Vagina (tissue), 2 donors: ENCODE results near the gene IL12RB2. TPM values are rescaled to one million over a fixed set of nuclear protein-coding genes. Genes with fewer than 3 reads are reported as not detected.

Experiments used
- DNase-seq, 2 donors: peaks; one replicate each; pipeline ENCODE4 v3.0.0-alpha.2; 2017; ENCODE audit errors: extremely low spot score in 2 of 2
- H3K27ac ChIP-seq: fragments of 200-600 bp; sonication (generic); one replicate; pipeline ENCODE4 v1.5.1; 2019
- H3K27me3 ChIP-seq: fragments of 200-600 bp; sonication (generic); one replicate; pipeline ENCODE4 v1.5.1; 2019
- H3K36me3 ChIP-seq, 2 donors: fragments of 200-600 bp; sonication (generic); one replicate each; pipeline ENCODE4 v1.5.1; 2017 to 2019
- H3K4me1 ChIP-seq: fragments of 200-600 bp; sonication (generic); one replicate; pipeline ENCODE4 v1.5.1; 2019
- H3K4me3 ChIP-seq, 2 donors: fragments of 200-600 bp; sonication (generic); 1 replicate in 1 of 2; 2 replicates in 1 of 2; pipeline ENCODE4 v1.5.1; 2016 to 2019
- H3K9me3 ChIP-seq: fragments of 200-600 bp; sonication (generic); one replicate; pipeline ENCODE4 v1.5.1; 2019
- POLR2A ChIP-seq, 2 donors: fragments of 450-650 bp; IDR thresholded peaks; one replicate each; pipeline ENCODE4 v1.6.1; 2017; ENCODE audit warnings: antibody characterized with exemption in 2 of 2, mild to moderate bottlenecking in 2 of 2, moderate library complexity in 2 of 2
- POLR2AphosphoS5 ChIP-seq, 2 donors: sonication (generic); formaldehyde crosslinking; IDR thresholded peaks; one replicate each; pipeline ENCODE4 v1.9.0; 2017; ENCODE audit warnings: antibody characterized with exemption in 2 of 2, mild to moderate bottlenecking in 2 of 2, low read depth in 1 of 2; ENCODE audit not compliant: insufficient read depth in 1 of 2
- intact Hi-C: fragments of 100-400 bp; cut with DNase I; formaldehyde crosslinking; loops from one replicate; pipeline ENCODE4 v1.15.1; 2023
- total RNA-seq: library from RNA; depleted of rRNA; stranded (reverse); fragments of >200 nt; gene quantifications from one replicate; pipeline ENCODE4 v1.2.3, GENCODE V29; 2016
- TF ChIP-seq, protein P1 (sequence below), 3 experiments: fragments of 450-650 bp in 2 of 3; fragments of 200-600 bp in 1 of 3; sonication (generic) in 1 of 3; IDR thresholded peaks; one replicate each; pipeline ENCODE4 v1.5.1; 2017 to 2019; ENCODE audit warnings: antibody characterized with exemption in 3 of 3, mild to moderate bottlenecking in 2 of 3, moderate library complexity in 2 of 3

IL12RB2 gene
- total RNA-seq, 1 donor from 2014 or later: 0.74 TPM

DNA sequence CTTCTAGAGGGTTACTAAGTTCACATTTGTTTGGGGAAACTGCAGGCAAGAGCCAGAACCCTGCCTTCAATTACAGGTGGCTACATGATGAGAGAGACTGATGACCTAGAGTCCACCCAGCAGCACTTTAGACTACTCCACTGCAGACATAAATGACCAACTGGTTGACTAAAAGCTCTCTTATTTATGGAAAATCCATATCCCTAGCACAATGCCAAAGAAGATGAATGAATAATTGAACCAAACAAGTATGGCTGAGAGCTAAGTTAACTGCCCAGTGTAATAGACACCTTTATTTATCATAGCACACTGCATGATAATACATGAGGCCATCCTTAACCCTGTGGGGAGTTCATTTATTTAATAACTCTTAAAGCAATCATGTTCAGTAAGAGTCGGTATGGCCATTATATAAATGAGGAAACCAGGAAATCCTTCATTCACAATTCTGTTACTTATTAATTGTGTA lies 60.4 kb downstream of the IL12RB2 start:
- TF ChIP-seq POLR2AphosphoS5 (IDR thresholded peaks at IDR 0.05; ENCODE audit: insufficient read depth in 1 of 2, low read depth in 1 of 2) (no peak), POLR2A (IDR thresholded peaks at IDR 0.05) (no peak)
- TF ChIP-seq, protein P1, sequence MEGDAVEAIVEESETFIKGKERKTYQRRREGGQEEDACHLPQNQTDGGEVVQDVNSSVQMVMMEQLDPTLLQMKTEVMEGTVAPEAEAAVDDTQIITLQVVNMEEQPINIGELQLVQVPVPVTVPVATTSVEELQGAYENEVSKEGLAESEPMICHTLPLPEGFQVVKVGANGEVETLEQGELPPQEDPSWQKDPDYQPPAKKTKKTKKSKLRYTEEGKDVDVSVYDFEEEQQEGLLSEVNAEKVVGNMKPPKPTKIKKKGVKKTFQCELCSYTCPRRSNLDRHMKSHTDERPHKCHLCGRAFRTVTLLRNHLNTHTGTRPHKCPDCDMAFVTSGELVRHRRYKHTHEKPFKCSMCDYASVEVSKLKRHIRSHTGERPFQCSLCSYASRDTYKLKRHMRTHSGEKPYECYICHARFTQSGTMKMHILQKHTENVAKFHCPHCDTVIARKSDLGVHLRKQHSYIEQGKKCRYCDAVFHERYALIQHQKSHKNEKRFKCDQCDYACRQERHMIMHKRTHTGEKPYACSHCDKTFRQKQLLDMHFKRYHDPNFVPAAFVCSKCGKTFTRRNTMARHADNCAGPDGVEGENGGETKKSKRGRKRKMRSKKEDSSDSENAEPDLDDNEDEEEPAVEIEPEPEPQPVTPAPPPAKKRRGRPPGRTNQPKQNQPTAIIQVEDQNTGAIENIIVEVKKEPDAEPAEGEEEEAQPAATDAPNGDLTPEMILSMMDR (IDR thresholded peaks at IDR 0.05): no peak
- Histone ChIP-seq H3K4me3 (no peak overlapping the region), H3K4me1 (no peaks in the 10 kb centered on the region), H3K9me3 (no peaks in the 10 kb centered on the region), H3K36me3 (no peaks in the 10 kb centered on the region), H3K27me3 (no peaks in the 10 kb centered on the region), H3K27ac (no peak overlapping the region)
- intact Hi-C loops: no loop called here
- no peak for DNase-seq

GRCh38 chr1:67371043-67371442 lies 63.4 kb downstream of the IL12RB2 start:
- intact Hi-C loops: no loop called here
- no peak for DNase-seq

DNA sequence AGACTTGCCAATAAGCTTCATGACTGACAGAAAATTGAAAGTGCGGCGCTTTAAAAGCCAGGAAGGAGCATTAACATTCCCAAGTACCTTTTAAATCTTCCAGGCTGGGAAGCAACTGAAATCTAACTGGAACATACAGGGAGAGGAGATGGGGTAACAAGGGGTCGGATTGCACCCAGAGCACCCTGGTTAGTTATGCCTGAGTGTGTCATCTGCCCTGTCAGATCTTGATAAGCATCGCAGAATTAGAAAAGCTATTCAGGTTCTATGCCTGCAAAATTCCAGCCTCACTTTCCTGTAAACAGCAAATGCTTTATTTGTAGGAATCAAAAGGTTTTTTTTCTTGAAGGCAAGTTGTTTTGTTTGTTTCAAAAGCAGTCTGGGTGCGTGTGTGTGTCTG lies 64.0 kb downstream of the IL12RB2 start:
- TF ChIP-seq POLR2AphosphoS5 (IDR thresholded peaks at IDR 0.05; ENCODE audit: insufficient read depth in 1 of 2, low read depth in 1 of 2) (no peak), POLR2A (IDR thresholded peaks at IDR 0.05) (no peak)
- TF ChIP-seq, protein P1 (IDR thresholded peaks at IDR 0.05): no peak
- intact Hi-C loops: no loop called here
- Histone ChIP-seq H3K27ac (peak overlapping the region; percentile 9), H3K9me3 (no peaks in the 10 kb centered on the region), H3K27me3 (no peaks in the 10 kb centered on the region), H3K4me3 (no peak overlapping the region), H3K4me1 (no peaks in the 10 kb centered on the region), H3K36me3 (no peaks in the 10 kb centered on the region)
- no peak for DNase-seq

More at GRCh38 chr1:67371043-67371442, 63.4 kb downstream of the IL12RB2 start:
- Histone ChIP-seq H3K36me3 (no peaks in the 10 kb centered on the region), H3K4me1 (no peaks in the 10 kb centered on the region), H3K9me3 (no peaks in the 10 kb centered on the region), H3K27me3 (no peaks in the 10 kb centered on the region), H3K27ac (no peak overlapping the region), H3K4me3 (no peak overlapping the region)
- TF ChIP-seq POLR2AphosphoS5 (IDR thresholded peaks at IDR 0.05; ENCODE audit: insufficient read depth in 1 of 2, low read depth in 1 of 2) (no peak), POLR2A (IDR thresholded peaks at IDR 0.05) (no peak)
- TF ChIP-seq, protein P1 (IDR thresholded peaks at IDR 0.05): no peak

- DNase-seq: no peak
- intact Hi-C loops: no loop called here
- Histone ChIP-seq H3K4me1 (no peaks in the 10 kb centered on the region), H3K36me3 (no peaks in the 10 kb centered on the region), H3K4me3 (no peak overlapping the region), H3K27ac (peak overlapping the region; percentile 9), H3K9me3 (no peaks in the 10 kb centered on the region), H3K27me3 (no peaks in the 10 kb centered on the region)
- TF ChIP-seq, protein P1 (IDR thresholded peaks at IDR 0.05): no peak
- TF ChIP-seq POLR2AphosphoS5 (IDR thresholded peaks at IDR 0.05; ENCODE audit: insufficient read depth in 1 of 2, low read depth in 1 of 2) (no peak), POLR2A (IDR thresholded peaks at IDR 0.05) (no peak)
Measured at GRCh38 chr1:67372136-67372535, 64.5 kb downstream of the IL12RB2 start.

- no peak overlapping the region for H3K27ac ChIP-seq
Measured at GRCh38 chr1:67372898-67373297, 65.2 kb downstream of the IL12RB2 start.

More at GRCh38 chr1:67372898-67373297, 65.2 kb downstream of the IL12RB2 start:
- H3K27me3 ChIP-seq: no peaks in the 10 kb centered on the region
- no peaks in the 10 kb centered on the region for H3K36me3 ChIP-seq
- no peak overlapping the region for H3K4me3 ChIP-seq
- no peaks in the 10 kb centered on the region for H3K9me3 ChIP-seq
- intact Hi-C loops: no loop called here
- no peak for DNase-seq
- no peaks in the 10 kb centered on the region for H3K4me1 ChIP-seq
- no peak for TF ChIP-seq POLR2AphosphoS5 (IDR thresholded peaks at IDR 0.05; ENCODE audit: insufficient read depth in 1 of 2, low read depth in 1 of 2)
- no peak for TF ChIP-seq POLR2A (IDR thresholded peaks at IDR 0.05)
- TF ChIP-seq, protein P1 (IDR thresholded peaks at IDR 0.05): no peak
